GM19025 (cell line): ENCODE results near the gene ZCWPW1.
"Not testable (repeated sequence)": the region's sequence is repeated elsewhere in the genome, so short reads cannot be mapped to it uniquely, and the experiment has no call there.

Source experiments
- ATAC-seq: cut with Tn5 transposase; IDR thresholded peaks from one replicate; pipeline ENCODE4 v1.9.1; 2021; ENCODE audit warnings: mild to moderate bottlenecking, low read depth, moderate library complexity; ENCODE audit not compliant: unreplicated experiment

ZCWPW1 gene

DNA sequence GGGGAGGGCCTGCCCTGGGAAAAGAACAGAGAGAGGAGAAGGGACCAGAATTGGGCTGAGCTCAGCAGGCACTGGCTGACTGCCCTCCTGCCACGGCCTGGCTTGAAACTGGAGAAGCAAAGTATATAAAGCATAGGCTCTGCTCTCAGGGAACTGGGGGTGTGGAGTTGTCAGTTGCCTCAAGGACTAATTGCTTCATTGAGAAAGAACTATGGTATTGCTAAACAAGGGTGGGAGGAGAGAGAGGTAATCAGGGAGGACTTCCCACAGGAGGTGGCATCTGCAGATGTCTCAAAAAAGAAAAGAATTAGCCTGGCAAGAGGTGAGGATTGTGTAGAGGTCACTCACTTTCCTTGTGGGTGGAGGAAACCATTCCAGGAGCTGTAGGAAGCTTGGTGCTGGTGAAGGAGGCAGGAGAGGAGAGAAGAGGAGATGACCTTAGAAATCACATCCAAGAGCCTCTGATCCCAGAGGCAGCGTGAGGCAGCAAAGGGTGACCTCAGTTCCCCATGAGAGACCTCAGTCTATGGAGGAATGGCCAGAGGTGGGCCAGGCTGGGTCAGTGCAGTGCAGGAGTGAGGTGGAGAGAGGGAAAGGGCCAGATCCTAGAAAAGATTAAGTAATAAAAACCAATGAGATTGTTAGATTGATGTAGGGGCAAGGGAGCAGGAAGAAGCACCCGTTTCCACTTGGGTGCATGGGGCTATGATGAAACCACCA lies 68.2 kb downstream of the ZCWPW1 start:
- no peak for ATAC-seq

GRCh38 chr7:100358857-100359212 lies 69.7 kb downstream of the ZCWPW1 start:
- no peak for ATAC-seq

DNA sequence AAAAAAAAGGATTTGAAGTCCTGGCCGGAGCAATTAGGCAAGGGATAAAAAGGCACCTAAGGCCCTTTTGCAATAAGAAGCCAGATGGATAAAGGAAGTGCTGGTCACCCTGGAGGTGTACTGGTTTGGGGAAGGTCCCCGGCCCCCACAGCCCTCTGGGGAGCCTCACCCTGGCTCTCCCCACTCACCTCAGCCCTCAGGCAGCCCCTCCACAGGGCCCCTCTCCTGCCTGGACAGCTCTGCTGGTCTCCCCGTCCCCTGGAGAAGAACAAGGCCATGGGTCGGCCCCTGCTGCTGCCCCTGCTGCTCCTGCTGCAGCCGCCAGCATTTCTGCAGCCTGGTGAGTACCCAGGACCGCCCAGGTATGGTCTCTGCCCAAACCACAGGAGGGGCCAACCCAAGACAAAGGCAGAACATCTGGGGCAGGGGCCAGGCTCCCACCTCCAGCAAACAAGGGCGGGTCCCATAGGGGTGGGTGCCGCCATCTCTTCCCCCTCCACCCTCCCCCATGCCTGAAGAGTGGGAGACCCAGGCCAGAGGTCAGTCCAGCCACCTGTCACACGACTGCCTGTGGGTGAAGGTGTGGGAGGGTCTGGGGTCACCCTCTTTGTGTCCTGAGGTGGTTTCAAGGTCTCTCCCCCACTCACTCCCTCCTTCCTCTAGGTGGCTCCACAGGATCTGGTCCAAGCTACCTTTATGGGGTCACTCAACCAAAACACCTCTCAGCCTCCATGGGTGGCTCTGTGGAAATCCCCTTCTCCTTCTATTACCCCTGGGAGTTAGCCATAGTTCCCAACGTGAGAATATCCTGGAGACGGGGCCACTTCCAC lies 70.3 kb downstream of the ZCWPW1 start, which contains the start of gene PILRB:
TSS of gene PILRB (plus strand) at position 91 of the 830 bp plus-strand sequence. CDS start at position 277, 186 bp downstream.
- no peak for ATAC-seq

DNA sequence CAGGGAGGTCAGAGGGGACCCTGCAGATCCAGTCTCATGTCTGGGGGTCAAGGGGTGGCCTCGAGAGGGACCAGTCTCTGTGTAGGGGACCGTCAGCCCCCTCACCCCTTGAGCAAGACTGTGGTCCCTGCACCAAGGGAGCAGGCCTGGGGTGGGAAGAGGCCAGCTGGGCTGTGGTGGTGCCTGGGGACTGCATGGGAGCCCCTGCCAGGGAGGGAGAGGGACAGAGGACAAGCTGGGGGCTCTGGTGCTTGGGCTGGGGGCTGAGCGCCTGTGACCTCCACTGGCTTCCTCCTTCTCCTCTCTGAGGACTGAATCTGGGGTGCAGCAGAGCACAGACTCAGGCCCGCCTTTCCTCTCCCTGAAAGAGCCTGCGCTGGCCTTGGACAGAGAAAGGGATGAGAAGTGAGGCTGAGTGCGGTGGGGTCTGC lies 71.4 kb downstream of the ZCWPW1 start:
- ATAC-seq: no peak

- no peak for ATAC-seq
These were observed 72.0 kb downstream of the ZCWPW1 start for GRCh38 chr7:100356416-100357068.

GRCh38 chr7:100353685-100354330 lies 74.7 kb downstream of the ZCWPW1 start:
- ATAC-seq: no peak

GRCh38 chr7:100352984-100353684 lies 75.4 kb downstream of the ZCWPW1 start:
- no peak for ATAC-seq

DNA sequence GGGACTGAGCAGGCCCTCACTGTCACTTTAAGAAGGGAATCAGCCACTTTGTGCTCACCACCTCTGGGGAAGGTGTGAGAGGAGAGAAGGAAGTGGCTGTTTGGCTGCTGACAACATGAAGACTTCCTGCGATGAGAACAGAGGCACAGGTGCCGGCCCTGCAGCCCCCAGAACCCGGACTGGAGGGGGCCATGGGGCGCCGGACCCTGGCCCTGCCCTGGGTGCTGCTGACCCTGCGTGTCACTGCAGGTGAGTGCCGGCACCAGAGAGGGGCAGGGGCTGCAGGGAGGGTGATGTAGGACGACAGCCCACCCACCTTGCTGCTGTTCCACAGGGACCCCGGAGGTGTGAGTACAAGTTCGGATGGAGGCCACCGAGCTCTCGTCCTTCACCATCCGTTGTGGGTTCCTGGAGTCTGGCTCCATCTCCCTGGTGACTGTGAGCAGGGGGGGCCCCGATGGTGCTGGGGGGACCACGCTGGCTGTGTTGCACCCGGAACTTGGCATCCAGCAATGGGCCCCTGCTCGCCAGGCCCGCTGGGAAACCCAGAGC lies 76.2 kb downstream of the ZCWPW1 start:
- not testable (repeated sequence) for ATAC-seq

GRCh38 chr7:100351657-100352058 lies 76.8 kb downstream of the ZCWPW1 start:
- ATAC-seq: no peak
